Measurements from ENCODE around the gene ABCC8. TPM values are rescaled to one million over a fixed set of nuclear protein-coding genes. Genes with fewer than 3 reads are reported as not detected.

Gene ABCC8
- total RNA-seq (1 to 10 TPM; 1.2 to 3.9 TPM), polyA plus RNA-seq (10 to 100 TPM in 1 of 2 donors, 1 to 10 TPM in 1; 2.4 to 14.9 TPM)
- long read RNA-seq, donor 1, result 0 reads
- long read RNA-seq, donor 2, result 0 reads
- long read RNA-seq, donor 3, result 0 reads
- long read RNA-seq, donor 4, result 0 reads
- long read RNA-seq, donor 5, result 0 reads

DNA sequence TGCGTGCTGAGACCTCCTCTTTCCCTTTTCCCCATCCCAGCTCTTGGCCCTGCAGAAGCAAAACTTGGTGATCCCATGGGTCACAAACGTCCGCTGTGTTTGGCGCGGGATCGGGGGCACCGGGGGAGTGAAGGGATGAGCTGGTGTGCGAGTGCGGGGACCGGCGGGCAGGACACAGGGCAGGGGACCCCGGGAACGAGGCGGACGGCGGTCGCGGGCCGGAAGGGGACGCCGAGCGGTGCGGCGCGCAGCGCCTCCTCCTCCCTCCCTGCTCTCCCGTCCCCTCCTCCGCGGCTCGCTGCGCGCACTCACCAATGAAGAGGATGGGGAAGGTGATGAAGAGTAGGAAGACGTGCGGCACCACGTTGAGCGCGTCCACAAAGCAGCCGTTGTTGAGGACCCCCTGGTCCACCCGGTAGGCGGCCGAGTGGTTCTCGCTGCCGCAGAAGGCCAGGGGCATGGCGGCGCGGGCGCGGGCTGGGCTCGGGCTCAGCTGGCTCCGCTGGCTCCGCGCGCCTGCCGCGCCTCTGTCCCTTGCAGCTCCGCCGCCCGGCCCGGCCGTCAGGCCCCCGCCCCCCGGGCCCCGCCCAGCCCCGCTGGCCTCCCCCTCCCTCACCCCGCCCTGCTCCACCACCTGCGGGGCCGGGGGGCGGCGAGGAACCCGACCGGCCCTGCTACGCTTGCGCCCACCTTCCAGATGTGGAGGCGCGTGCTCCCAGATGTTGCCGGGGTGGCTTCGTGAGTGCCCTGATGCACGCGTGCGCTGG is at the start of gene ABCC8:
ABCC8 (minus strand) TSS at position 529 of the 767 bp plus-strand sequence; CDS start at position 460, 69 bp downstream.
- Histone ChIP-seq H3K36me3 (ENCODE audit: control insufficient read depth in 4 of 4, insufficient read depth in 4 of 4, low read length in 4 of 4) (no peaks in the 10 kb centered on the region), H3K27ac (ENCODE audit: low read depth in 1 of 2, low read length in 1 of 2) (no peak within 1 kb of the TSS), H3K4me1 (ENCODE audit: control insufficient read depth in 5 of 5, insufficient read depth in 5 of 5, low read length in 5 of 5) (peaks cover 0 to 9% (median 0%) of the 10 kb centered on the region in 5 donors), H3K27me3 (ENCODE audit: control insufficient read depth in 3 of 3, insufficient read depth in 3 of 3, low read length in 2 of 3) (peaks cover 10 to 63% (median 52%) of the 10 kb centered on the region in 3 donors), H3K9me3 (ENCODE audit: control insufficient read depth in 4 of 4, insufficient read depth in 3 of 4, low read length in 3 of 4) (no peaks in the 10 kb centered on the region), H3K4me3 (no peak within 1 kb of the TSS), H3K9ac (ENCODE audit: insufficient read depth in 1 of 2, low read length in 2 of 2) (no peak within 1 kb of the TSS)
- ATAC-seq (ENCODE audit: insufficient read depth, low FRiP score) (no peak), DNase-seq (peak in 1 of 3 donors; percentile 15)
- WGBS, 2 donors, result 2% methylated on average over 49 to 80 of the region's 80 CpGs
- TF ChIP-seq, protein P1, sequence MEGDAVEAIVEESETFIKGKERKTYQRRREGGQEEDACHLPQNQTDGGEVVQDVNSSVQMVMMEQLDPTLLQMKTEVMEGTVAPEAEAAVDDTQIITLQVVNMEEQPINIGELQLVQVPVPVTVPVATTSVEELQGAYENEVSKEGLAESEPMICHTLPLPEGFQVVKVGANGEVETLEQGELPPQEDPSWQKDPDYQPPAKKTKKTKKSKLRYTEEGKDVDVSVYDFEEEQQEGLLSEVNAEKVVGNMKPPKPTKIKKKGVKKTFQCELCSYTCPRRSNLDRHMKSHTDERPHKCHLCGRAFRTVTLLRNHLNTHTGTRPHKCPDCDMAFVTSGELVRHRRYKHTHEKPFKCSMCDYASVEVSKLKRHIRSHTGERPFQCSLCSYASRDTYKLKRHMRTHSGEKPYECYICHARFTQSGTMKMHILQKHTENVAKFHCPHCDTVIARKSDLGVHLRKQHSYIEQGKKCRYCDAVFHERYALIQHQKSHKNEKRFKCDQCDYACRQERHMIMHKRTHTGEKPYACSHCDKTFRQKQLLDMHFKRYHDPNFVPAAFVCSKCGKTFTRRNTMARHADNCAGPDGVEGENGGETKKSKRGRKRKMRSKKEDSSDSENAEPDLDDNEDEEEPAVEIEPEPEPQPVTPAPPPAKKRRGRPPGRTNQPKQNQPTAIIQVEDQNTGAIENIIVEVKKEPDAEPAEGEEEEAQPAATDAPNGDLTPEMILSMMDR (IDR thresholded peaks at IDR 0.05; ENCODE audit: control extremely low read depth, extremely low read depth), result no peak

DNA sequence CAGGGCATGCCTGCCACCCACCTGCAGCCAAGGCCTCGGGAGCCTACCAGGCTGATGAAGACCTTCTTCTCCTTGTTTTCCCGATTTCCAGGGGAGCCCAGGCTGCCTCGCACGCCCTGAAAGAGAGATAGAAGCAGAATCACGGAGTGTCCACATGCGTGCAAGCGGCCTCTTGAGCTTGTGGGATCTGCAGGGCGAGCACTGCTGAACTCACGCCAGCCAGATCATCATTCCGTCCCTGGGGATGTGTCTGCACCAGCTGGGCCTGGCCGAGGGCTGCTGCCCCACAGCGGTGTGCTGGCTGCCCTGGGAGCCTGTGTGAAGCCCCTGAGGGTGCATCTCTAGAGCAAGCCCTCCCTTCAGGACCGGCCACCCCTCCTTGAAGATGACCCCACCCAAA is 49.7 kb upstream of the ABCC8 start:
- H3K27ac ChIP-seq (ENCODE audit: low read depth in 1 of 2, low read length in 1 of 2), result no peak overlapping the region
- H3K9ac ChIP-seq (ENCODE audit: insufficient read depth in 1 of 2, low read length in 2 of 2), result no peak overlapping the region
- no peaks in the 10 kb centered on the region for H3K36me3 ChIP-seq (ENCODE audit: control insufficient read depth in 4 of 4, insufficient read depth in 4 of 4, low read length in 4 of 4)
- no peak overlapping the region for H3K4me3 ChIP-seq
- 86 to 98% methylated on average over 13 of the region's 13 CpGs for WGBS, 2 donors
- no peaks in the 10 kb centered on the region for H3K9me3 ChIP-seq (ENCODE audit: control insufficient read depth in 4 of 4, insufficient read depth in 3 of 4, low read length in 3 of 4)
- no peaks in the 10 kb centered on the region for H3K27me3 ChIP-seq (ENCODE audit: control insufficient read depth in 3 of 3, insufficient read depth in 3 of 3, low read length in 2 of 3)
- H3K4me1 ChIP-seq (ENCODE audit: control insufficient read depth in 5 of 5, insufficient read depth in 5 of 5, low read length in 5 of 5), result peaks cover 0 to 3% (median 0%) of the 10 kb centered on the region in 5 donors
- DNase-seq (no peak), ATAC-seq (ENCODE audit: insufficient read depth, low FRiP score) (no peak)
- TF ChIP-seq, protein P1 (IDR thresholded peaks at IDR 0.05; ENCODE audit: control extremely low read depth, extremely low read depth), result no peak

DNA sequence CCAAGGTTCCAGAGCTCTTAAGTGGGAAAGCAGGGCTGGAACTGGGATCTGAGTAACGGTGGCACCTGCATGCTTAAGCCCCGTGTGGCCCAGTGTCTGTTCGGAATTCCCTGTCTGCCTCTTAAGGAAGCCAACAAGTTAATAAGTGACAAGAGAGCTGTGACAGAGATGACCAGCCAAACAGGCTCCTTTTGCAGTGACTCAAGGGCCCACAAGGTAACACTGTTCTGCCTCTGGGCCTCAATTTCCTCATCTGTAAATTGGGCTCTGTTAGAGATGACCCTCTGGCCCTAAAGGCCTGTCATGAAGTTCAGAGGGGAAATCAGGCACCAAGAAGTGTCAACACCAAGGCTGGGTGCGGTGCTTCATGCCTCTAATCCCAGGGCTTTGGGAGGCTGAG is 48.9 kb upstream of the ABCC8 start:
- DNase-seq, result no peak
- no peak overlapping the region for H3K27ac ChIP-seq (ENCODE audit: low read depth in 1 of 2, low read length in 1 of 2)
- TF ChIP-seq, protein P1 (IDR thresholded peaks at IDR 0.05; ENCODE audit: control extremely low read depth, extremely low read depth), result no peak
- WGBS, 2 donors, result 82 to 88% methylated on average over 4 of the region's 4 CpGs
- no peaks in the 10 kb centered on the region for H3K4me1 ChIP-seq (ENCODE audit: control insufficient read depth in 5 of 5, insufficient read depth in 5 of 5, low read length in 5 of 5)
- H3K9me3 ChIP-seq (ENCODE audit: control insufficient read depth in 4 of 4, insufficient read depth in 3 of 4, low read length in 3 of 4), result no peaks in the 10 kb centered on the region
- no peak overlapping the region for H3K9ac ChIP-seq (ENCODE audit: insufficient read depth in 1 of 2, low read length in 2 of 2)
- H3K36me3 ChIP-seq (ENCODE audit: control insufficient read depth in 4 of 4, insufficient read depth in 4 of 4, low read length in 4 of 4), result no peaks in the 10 kb centered on the region
- H3K4me3 ChIP-seq, result no peak overlapping the region
- H3K27me3 ChIP-seq (ENCODE audit: control insufficient read depth in 3 of 3, insufficient read depth in 3 of 3, low read length in 2 of 3), result no peaks in the 10 kb centered on the region
- ATAC-seq (ENCODE audit: insufficient read depth, low FRiP score), result no peak

Data from lung (tissue), 16 donors.